DOHH2 (cell line): Measurements from ENCODE around the gene ELP4.

Experiments
- H3F3A ChIP-seq: fragments of 200-600 bp; sonication (generic), shearing (Covaris generic); 2 replicates; pipeline ENCODE4 v1.6.0; 2016; ENCODE audit warnings: antibody characterized with exemption, mild to moderate bottlenecking; ENCODE audit not compliant: control insufficient read depth, insufficient read depth
- H3K27ac ChIP-seq: fragments of 200-600 bp; sonication (generic); 2 replicates; pipeline ENCODE4 v1.5.1; 2014; ENCODE audit warnings: low read depth, mild to moderate bottlenecking, low read length, moderate library complexity
- H3K27me3 ChIP-seq: fragments of 200-600 bp; sonication (generic); 2 replicates; pipeline ENCODE4 v1.6.1; 2014; ENCODE audit warnings: mild to moderate bottlenecking, low read length, mixed read lengths; ENCODE audit not compliant: control insufficient read depth
- H3K36me3 ChIP-seq: fragments of 200-600 bp; sonication (generic); 2 replicates; pipeline ENCODE4 v1.6.1; 2014; ENCODE audit warnings: mild to moderate bottlenecking, low read length, moderate library complexity, mixed read lengths; ENCODE audit not compliant: control insufficient read depth
- H3K4me1 ChIP-seq: fragments of 200-600 bp; sonication (generic); 2 replicates; pipeline ENCODE4 v1.6.1; 2014; ENCODE audit warnings: mild to moderate bottlenecking, low read length, mixed read lengths; ENCODE audit not compliant: control insufficient read depth
- H3K4me2 ChIP-seq: fragments of 200-600 bp; sonication (generic); 2 replicates; pipeline ENCODE4 v1.6.0; 2014; ENCODE audit warnings: mild to moderate bottlenecking, low read length, moderate library complexity
- H3K4me3 ChIP-seq: fragments of 200-600 bp; sonication (generic); 2 replicates; pipeline ENCODE4 v1.5.1; 2014; ENCODE audit warnings: mild to moderate bottlenecking, low read length, mixed read lengths
- H3K79me2 ChIP-seq: fragments of 200-600 bp; sonication (generic); 2 replicates; pipeline ENCODE4 v1.6.1; 2014; ENCODE audit warnings: mild to moderate bottlenecking, low read length, mixed read lengths; ENCODE audit not compliant: control insufficient read depth
- H3K9me2 ChIP-seq: fragments of 200-600 bp; sonication (generic); replicated peaks from 2 replicates; pipeline ENCODE4 v1.6.1; 2014; ENCODE audit warnings: mild to moderate bottlenecking, low read length, mixed read lengths; ENCODE audit not compliant: control insufficient read depth
- H3K9me3 ChIP-seq: fragments of 200-600 bp; sonication (generic); 2 replicates; pipeline ENCODE4 v1.6.1; 2014; ENCODE audit warnings: antibody characterized with exemption, low read length, mixed read lengths; ENCODE audit not compliant: control insufficient read depth, insufficient read depth
- H4K20me1 ChIP-seq: fragments of 200-600 bp; sonication (generic); 2 replicates; pipeline ENCODE4 v1.6.0; 2014; ENCODE audit warnings: low read depth, mild to moderate bottlenecking, antibody characterized with exemption, low read length, moderate library complexity; ENCODE audit not compliant: control insufficient read depth, insufficient read depth
- EZH2phosphoT487 ChIP-seq: fragments of 200-600 bp; sonication (generic); IDR thresholded peaks from 2 replicates; pipeline ENCODE4 v1.6.1; 2017; ENCODE audit warnings: borderline replicate concordance, mild to moderate bottlenecking, antibody characterized with exemption, low read length, moderate library complexity, mixed read lengths
- TF ChIP-seq, protein P1 (sequence below): fragments of 200-600 bp; sonication (generic); IDR thresholded peaks from one replicate; pipeline ENCODE4 v1.5.1; 2014; ENCODE audit warnings: antibody characterized with exemption, mild to moderate bottlenecking, low read depth, low read length; ENCODE audit not compliant: poor library complexity, severe bottlenecking

The ELP4 gene

DNA sequence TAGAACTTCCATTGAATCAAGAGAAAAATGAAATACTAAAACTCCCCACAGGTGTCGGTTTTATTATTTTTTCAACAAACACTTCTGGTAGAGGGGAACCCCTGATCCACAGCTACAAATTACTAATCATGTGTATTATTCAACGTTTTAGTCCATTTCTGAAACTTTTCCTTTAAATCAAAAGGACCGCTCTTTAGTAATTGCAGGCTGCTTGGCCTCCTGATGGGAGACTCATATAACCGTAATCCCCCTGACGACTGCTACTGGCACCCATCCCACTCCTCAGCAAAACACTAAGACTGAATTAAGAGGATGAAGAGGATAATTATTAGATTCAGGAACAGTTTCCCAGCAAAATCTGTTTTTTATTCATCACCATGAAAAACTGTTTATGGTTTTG, 255.2 kb downstream of the ELP4 start:
- H3K4me3 ChIP-seq: no peak overlapping the region
- H3K9me2 ChIP-seq: no peaks in the 10 kb centered on the region
- H3K27ac ChIP-seq: no peak overlapping the region
- H3K4me2 ChIP-seq: no peak overlapping the region
- no peaks in the 10 kb centered on the region for H3F3A ChIP-seq
- H3K27me3 ChIP-seq: no peaks in the 10 kb centered on the region
- H4K20me1 ChIP-seq: no peaks in the 10 kb centered on the region
- TF ChIP-seq, protein P1, sequence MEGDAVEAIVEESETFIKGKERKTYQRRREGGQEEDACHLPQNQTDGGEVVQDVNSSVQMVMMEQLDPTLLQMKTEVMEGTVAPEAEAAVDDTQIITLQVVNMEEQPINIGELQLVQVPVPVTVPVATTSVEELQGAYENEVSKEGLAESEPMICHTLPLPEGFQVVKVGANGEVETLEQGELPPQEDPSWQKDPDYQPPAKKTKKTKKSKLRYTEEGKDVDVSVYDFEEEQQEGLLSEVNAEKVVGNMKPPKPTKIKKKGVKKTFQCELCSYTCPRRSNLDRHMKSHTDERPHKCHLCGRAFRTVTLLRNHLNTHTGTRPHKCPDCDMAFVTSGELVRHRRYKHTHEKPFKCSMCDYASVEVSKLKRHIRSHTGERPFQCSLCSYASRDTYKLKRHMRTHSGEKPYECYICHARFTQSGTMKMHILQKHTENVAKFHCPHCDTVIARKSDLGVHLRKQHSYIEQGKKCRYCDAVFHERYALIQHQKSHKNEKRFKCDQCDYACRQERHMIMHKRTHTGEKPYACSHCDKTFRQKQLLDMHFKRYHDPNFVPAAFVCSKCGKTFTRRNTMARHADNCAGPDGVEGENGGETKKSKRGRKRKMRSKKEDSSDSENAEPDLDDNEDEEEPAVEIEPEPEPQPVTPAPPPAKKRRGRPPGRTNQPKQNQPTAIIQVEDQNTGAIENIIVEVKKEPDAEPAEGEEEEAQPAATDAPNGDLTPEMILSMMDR: no peak
- no peak for TF ChIP-seq EZH2phosphoT487
- H3K4me1 ChIP-seq: no peaks in the 10 kb centered on the region
- H3K79me2 ChIP-seq: no peaks in the 10 kb centered on the region
- no peaks in the 10 kb centered on the region for H3K36me3 ChIP-seq
- no peaks in the 10 kb centered on the region for H3K9me3 ChIP-seq

DNA sequence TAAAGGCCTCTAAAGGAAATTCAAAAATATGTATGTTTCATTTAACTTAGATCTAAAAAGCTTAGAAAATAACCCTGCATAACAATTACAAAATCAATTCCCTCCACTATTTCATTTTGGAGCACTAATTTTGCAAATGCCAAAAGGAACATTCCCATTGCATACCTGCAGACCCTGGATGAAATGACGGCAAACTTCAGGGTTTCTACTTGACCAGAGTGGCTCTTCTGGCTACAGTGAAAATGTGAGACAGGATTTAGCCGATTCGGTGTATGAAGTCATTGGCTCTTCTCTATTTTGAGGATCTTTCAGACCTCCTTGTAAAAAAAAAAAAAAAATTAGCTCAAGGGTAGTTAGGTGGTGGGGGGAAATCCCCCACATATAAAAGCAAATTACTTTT, 257.5 kb downstream of the ELP4 start:
- Histone ChIP-seq H3K4me3 (no peak overlapping the region), H3K79me2 (no peaks in the 10 kb centered on the region), H3K4me2 (no peak overlapping the region), H3K4me1 (no peaks in the 10 kb centered on the region), H4K20me1 (no peaks in the 10 kb centered on the region), H3K36me3 (no peaks in the 10 kb centered on the region), H3K9me2 (no peaks in the 10 kb centered on the region), H3K27me3 (no peaks in the 10 kb centered on the region), H3K9me3 (no peaks in the 10 kb centered on the region), H3F3A (no peaks in the 10 kb centered on the region), H3K27ac (no peak overlapping the region)
- no peak for TF ChIP-seq EZH2phosphoT487
- TF ChIP-seq, protein P1: no peak

GRCh38 chr11:31767685-31768084, 258.1 kb downstream of the ELP4 start:
- H3K79me2 ChIP-seq: no peaks in the 10 kb centered on the region

More at GRCh38 chr11:31767685-31768084, 258.1 kb downstream of the ELP4 start:
- no peak overlapping the region for H3K4me3 ChIP-seq
- H3K27ac ChIP-seq: no peak overlapping the region
- no peaks in the 10 kb centered on the region for H3K9me3 ChIP-seq
- H3K36me3 ChIP-seq: no peaks in the 10 kb centered on the region
- no peaks in the 10 kb centered on the region for H3K4me1 ChIP-seq
- no peaks in the 10 kb centered on the region for H3K27me3 ChIP-seq
- TF ChIP-seq EZH2phosphoT487: no peak
- TF ChIP-seq, protein P1: no peak
- no peaks in the 10 kb centered on the region for H3K9me2 ChIP-seq
- H4K20me1 ChIP-seq: no peaks in the 10 kb centered on the region
- H3F3A ChIP-seq: no peaks in the 10 kb centered on the region
- H3K4me2 ChIP-seq: no peak overlapping the region
